Heart left ventricle (tissue), 16 donors: ENCODE data around the gene NREP. TPM values are rescaled to one million over a fixed set of nuclear protein-coding genes. Genes with fewer than 3 reads are reported as not detected.
A peak's percentile ranks its signal among the peaks of the same experiment; 100 is the strongest.
"Not testable (repeated sequence)": the region's sequence is repeated elsewhere in the genome, so short reads cannot be mapped to it uniquely, and the experiment has no call there.

Source experiments
- ATAC-seq, 4 donors: fragments of 200-7000 bp; cut with Tn5 transposase; one replicate each; pipeline ENCODE4 v1.9.1; 2020 to 2022; ENCODE audit warnings: moderate library complexity in 4 of 4, mild to moderate bottlenecking in 3 of 4, moderate number of reproducible peaks in 1 of 4
- DNase-seq, 5 donors: peaks; one replicate each; pipeline ENCODE4 v3.0.0-alpha.2; 2020
- H3K27ac ChIP-seq, 12 donors: fragments of 200-600 bp; sonication (generic) in 4 of 12; one replicate each; pipeline versions ENCODE4 v1.5.0 to v1.8.0; 2016 to 2022; ENCODE audit warnings: mild to moderate bottlenecking in 2 of 12
- H3K27me3 ChIP-seq, 9 donors: fragments of 200-600 bp; sonication (generic) in 2 of 9; one replicate each; pipeline versions ENCODE4 v1.5.1 to v1.8.0; 2016 to 2022; ENCODE audit warnings: mild to moderate bottlenecking in 3 of 9
- H3K36me3 ChIP-seq, 9 donors: fragments of 200-600 bp; sonication (generic) in 2 of 9; one replicate each; pipeline versions ENCODE4 v1.5.0 to v1.8.0; 2018 to 2022; ENCODE audit warnings: mild to moderate bottlenecking in 2 of 9
- H3K4me1 ChIP-seq, 12 donors: fragments of 200-600 bp; sonication (generic) in 4 of 12; one replicate each; pipeline versions ENCODE4 v1.5.0 to v1.8.0; 2016 to 2022; ENCODE audit warnings: mild to moderate bottlenecking in 3 of 12
- H3K4me3 ChIP-seq, 12 donors: fragments of 200-600 bp; sonication (generic) in 4 of 12; one replicate each; pipeline versions ENCODE4 v1.5.0 to v1.8.0; 2017 to 2022; ENCODE audit warnings: mild to moderate bottlenecking in 9 of 12, moderate library complexity in 4 of 12
- H3K9me3 ChIP-seq, 12 donors: fragments of 200-600 bp; sonication (generic) in 4 of 12; one replicate each; pipeline versions ENCODE4 v1.5.0 to v1.8.0; 2016 to 2022; ENCODE audit warnings: mild to moderate bottlenecking in 1 of 12
- POLR2A ChIP-seq, 2 donors: fragments of 450-650 bp; IDR thresholded peaks; one replicate each; pipeline ENCODE4 v1.6.1; 2017; ENCODE audit warnings: antibody characterized with exemption in 2 of 2, mild to moderate bottlenecking in 2 of 2, moderate library complexity in 2 of 2
- WGBS, 4 donors: extraction: QIAGEN DNeasy Blood & Tissue Kit in 2 of 4; methylation state at CpG; one replicate each; pipeline versions ENCODE4 v1.1.5 to v1.1.7; 2013 to 2018; 5-methylcytosine and 5-hydroxymethylcytosine counted together
- intact Hi-C, 10 donors: fragments of 100-400 bp; cut with DNase I; formaldehyde crosslinking; loops; one replicate each; pipeline versions ENCODE4 v1.11.1 to v1.14.2; 2022
- polyA plus RNA-seq, 2 donors: library from polyadenylated mRNA; stranded (reverse); fragments of 200-250 nt; gene quantifications; one replicate each; pipeline ENCODE4 v1.2.3, GENCODE V29; 2013
- total RNA-seq, 9 donors: library from RNA; depleted of rRNA in 2 of 9; stranded (reverse); fragments of >200 nt in 2 of 9; fragmentation: NEBNext Ultra II Directional in 3 of 9; extraction: Animal tissue kit (Norgen Biotek cat#: 25700) in 3 of 9; gene quantifications; one replicate each; pipeline versions ENCODE4 v1.1.0 to v1.2.4, GENCODE V29; 2016 to 2023
- TF ChIP-seq, protein P1 (sequence below), 12 donors: fragments of 200-600 bp; sonication (generic) in 4 of 12; IDR thresholded peaks; one replicate each; pipeline versions ENCODE4 v1.5.0 to v1.8.0; 2018 to 2022; ENCODE audit warnings: antibody characterized with exemption in 12 of 12, mild to moderate bottlenecking in 5 of 12
- donor health status: ischemic (EF 13 %, LVEDD 7.1; RV severe dilation, severe dysfunction).
- donor health status: healthy with polysubstance abuse.
- donor health status: DM: no; HTN: yes; CAD: no.
- donor health status: DM: no; HTN: no; CAD: no.
- donor health status: ischemic (EF 25% LVEDD 6.9; RV normal size, moderate dysfunction).
- donor health status: ischemic (EF 25% LVEDD 5.7; RV mildly dilated, moderate dysfunction).
- donor health status: healthy.
- donor health status: DM: yes; HTN: yes; CAD: no.
- donor health status: ischemic (EF 35%, LVEDD 5.7; RV mildly dilated, moderate dysfunction).
- donor health status: nonischemic (EF 11% LVEDD 7.7; RV severe dilation, severe dysfunction).
- donor health status: DM: yes; HTN: yes; CAD: no.
- donor health status: PGD.
- donor health status: ischemic (EF 29% LVEDD 5.4; RV normal size, mild dysfunction).
- donor health status: nonischemic (EF 23%, LVEDD 6.1; RV moderate dilation, normal function).

The NREP gene
- total and polyA plus RNA-seq, 11 donors, result 8.1 to 71.8 (median 34.5) TPM

DNA sequence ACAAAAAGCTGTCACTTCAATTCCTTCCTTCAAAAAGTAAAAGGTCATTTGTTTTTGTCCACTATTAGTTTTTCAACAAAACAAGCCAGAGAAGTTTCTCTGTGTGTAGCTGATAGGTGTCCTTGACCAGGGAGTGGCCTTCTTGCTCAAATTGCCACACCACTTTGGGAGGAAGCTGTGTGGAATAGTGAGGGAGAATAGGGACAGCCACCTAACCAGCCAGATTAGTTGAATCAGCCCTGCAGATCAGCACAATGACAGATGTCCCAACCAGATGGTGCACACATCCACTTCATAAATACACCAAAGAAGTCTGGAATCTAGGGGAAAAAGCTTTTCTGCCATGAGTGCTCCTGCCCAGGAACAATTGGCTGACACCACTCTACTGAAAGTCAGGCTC is 37.2 kb downstream of the NREP start:
- intact Hi-C loops, result no loop called here
- Histone ChIP-seq H3K9me3 (no peaks in the 10 kb centered on the region), H3K27me3 (no peaks in the 10 kb centered on the region), H3K36me3 (no peaks in the 10 kb centered on the region), H3K27ac (no peak overlapping the region), H3K4me1 (no peaks in the 10 kb centered on the region), H3K4me3 (no peak overlapping the region)
- no peak for DNase-seq
- no peak for ATAC-seq
- no peak for TF ChIP-seq POLR2A (IDR thresholded peaks at IDR 0.05)
- TF ChIP-seq, protein P1, sequence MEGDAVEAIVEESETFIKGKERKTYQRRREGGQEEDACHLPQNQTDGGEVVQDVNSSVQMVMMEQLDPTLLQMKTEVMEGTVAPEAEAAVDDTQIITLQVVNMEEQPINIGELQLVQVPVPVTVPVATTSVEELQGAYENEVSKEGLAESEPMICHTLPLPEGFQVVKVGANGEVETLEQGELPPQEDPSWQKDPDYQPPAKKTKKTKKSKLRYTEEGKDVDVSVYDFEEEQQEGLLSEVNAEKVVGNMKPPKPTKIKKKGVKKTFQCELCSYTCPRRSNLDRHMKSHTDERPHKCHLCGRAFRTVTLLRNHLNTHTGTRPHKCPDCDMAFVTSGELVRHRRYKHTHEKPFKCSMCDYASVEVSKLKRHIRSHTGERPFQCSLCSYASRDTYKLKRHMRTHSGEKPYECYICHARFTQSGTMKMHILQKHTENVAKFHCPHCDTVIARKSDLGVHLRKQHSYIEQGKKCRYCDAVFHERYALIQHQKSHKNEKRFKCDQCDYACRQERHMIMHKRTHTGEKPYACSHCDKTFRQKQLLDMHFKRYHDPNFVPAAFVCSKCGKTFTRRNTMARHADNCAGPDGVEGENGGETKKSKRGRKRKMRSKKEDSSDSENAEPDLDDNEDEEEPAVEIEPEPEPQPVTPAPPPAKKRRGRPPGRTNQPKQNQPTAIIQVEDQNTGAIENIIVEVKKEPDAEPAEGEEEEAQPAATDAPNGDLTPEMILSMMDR (IDR thresholded peaks at IDR 0.05), result no peak

DNA sequence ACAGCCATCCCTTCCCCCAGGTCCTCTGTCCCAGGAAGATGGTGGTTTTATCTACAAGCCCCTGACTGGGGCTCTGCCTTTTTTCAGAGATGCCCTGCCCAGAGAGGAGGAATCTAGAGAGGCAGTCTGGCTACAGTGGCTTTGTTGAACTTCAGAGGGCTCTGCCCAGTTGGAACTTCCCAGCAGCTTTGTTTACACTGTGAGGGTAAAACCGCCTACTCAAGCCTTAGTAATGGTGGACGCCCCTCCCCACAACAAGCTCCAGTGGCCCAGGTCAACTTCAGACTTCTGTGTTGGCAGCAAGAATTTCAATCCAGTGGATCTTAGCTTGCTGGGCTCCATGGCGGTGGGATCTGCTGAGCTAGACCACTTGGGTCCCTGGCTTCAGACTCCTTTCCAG is 40.2 kb downstream of the NREP start:
- intact Hi-C loops, H3K36me3 ChIP-seq, ATAC-seq, H3K27ac ChIP-seq, H3K4me1 ChIP-seq, H3K27me3 ChIP-seq, H3K4me3 ChIP-seq, DNase-seq: not testable (repeated sequence)
- 92 to 98% (median 94%) methylated on average over 2 to 3 of the region's 3 CpGs for WGBS, 4 donors
- H3K9me3 ChIP-seq, result peaks cover 0 to 23% (median 0%) of the 10 kb centered on the region in 12 donors

DNA sequence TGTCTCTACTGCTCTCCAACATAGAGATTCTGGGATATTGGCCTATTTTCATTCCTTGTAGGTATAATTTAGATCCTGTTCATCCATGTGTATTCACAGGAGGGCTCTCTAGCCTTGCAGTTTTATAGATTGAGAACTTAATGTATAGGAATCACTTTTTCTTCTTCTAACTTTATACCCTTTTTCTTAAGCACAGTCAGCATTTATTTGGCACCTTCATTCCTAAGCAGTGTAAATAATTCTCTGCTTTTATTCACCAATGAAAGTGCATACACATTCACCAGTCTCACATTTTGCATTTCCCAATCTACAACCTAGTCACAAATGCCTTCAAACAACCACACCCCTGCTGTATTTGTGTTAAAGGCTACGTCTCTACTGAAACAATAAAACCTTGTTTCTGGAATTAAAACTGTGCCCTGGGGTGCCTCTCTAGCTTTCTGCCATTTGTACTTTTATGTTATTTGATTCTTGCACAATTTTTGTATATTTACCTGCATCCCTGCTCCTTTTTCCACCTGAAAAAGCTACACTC is 49.3 kb downstream of the NREP start:
- WGBS, 4 donors, result 77 to 89% (median 85%) methylated on average over 1 of the region's 1 CpG
- DNase-seq (no peak), ATAC-seq (no peak)
- intact Hi-C loops, result no loop called here
- Histone ChIP-seq H3K4me3 (no peak overlapping the region), H3K9me3 (peaks cover 0 to 15% (median 0%) of the 10 kb centered on the region in 12 donors), H3K27me3 (no peaks in the 10 kb centered on the region), H3K36me3 (no peaks in the 10 kb centered on the region), H3K27ac (no peak overlapping the region), H3K4me1 (peaks cover 0 to 7% (median 0%) of the 10 kb centered on the region in 12 donors)
- no peak for TF ChIP-seq POLR2A (IDR thresholded peaks at IDR 0.05)
- TF ChIP-seq, protein P1 (IDR thresholded peaks at IDR 0.05), result no peak

DNA sequence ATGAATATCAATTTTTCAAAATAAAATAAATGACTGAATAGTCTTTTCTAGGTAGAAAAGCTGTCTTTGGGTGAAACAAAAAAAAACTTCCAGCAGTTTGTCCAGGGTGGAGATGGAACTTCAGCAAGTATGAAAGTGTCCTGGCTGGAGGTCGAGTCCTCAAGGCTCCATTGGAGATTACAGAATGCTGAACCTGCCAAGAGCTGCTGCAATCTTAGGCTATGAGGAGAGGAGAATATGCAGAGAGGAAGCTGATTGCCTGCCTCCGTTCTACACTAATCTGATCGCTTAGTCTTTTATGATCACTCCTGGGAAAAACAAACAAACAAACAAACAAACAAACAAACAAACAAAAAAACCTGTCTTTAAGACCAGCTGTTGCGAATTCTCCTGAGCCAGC is 50.6 kb downstream of the NREP start:
- 29 to 40% (median 33%) methylated on average over 4 of the region's 4 CpGs for WGBS, 4 donors
- H3K36me3 ChIP-seq, result no peaks in the 10 kb centered on the region
- ATAC-seq, result peak in 3 of 4 donors; percentile 73 to 85 (median 83)
- TF ChIP-seq POLR2A (IDR thresholded peaks at IDR 0.05), result no peak
- TF ChIP-seq, protein P1 (IDR thresholded peaks at IDR 0.05), result no peak
- peaks cover 0 to 7% (median 0%) of the 10 kb centered on the region in 12 donors for H3K4me1 ChIP-seq
- no peak overlapping the region for H3K27ac ChIP-seq
- peak in 1 of 5 donors; percentile 32 for DNase-seq
- no peaks in the 10 kb centered on the region for H3K27me3 ChIP-seq
- no peak overlapping the region for H3K4me3 ChIP-seq
- H3K9me3 ChIP-seq, result peaks cover 0 to 3% (median 0%) of the 10 kb centered on the region in 12 donors
- intact Hi-C loops, result no loop called here
